NCI-H1417 treated with DMSO at 0.1 percent for 48 hours (cell line): Measurements from ENCODE around the gene MUC16.
"Not testable (repeated sequence)": the region's sequence is repeated elsewhere in the genome, so short reads cannot be mapped to it uniquely, and the experiment has no call there.

Experiments
- DNase-seq: peaks from one replicate; lab custom pipeline; 2025; lab: John Stamatoyannopoulos, UW

The MUC16 gene

GRCh38 chr19:9009935-9010651, at the start of gene MUC16:
Gene MUC16 (minus strand): TSS chr19:9010409.
- no peak for DNase-seq

GRCh38 chr19:9058905-9059667, 48.9 kb upstream of the MUC16 start:
- DNase-seq, result no peak

GRCh38 chr19:9057505-9058258, 47.5 kb upstream of the MUC16 start:
- DNase-seq, result no peak

GRCh38 chr19:9056131-9056530, 45.9 kb upstream of the MUC16 start:
- not testable (repeated sequence) for DNase-seq

GRCh38 chr19:9054765-9055164, 44.6 kb upstream of the MUC16 start:
- DNase-seq, result no peak

- DNase-seq, result no peak
Observed at GRCh38 chr19:9054207-9054606, 44.0 kb upstream of the MUC16 start.

- DNase-seq, result not testable (repeated sequence)
Observed at GRCh38 chr19:9053674-9054073, 43.5 kb upstream of the MUC16 start.

- DNase-seq, result no peak
Observed at GRCh38 chr19:9052894-9053293, 42.7 kb upstream of the MUC16 start.

GRCh38 chr19:9046694-9047093, 36.5 kb upstream of the MUC16 start:
- DNase-seq, result no peak

- DNase-seq, result no peak
Observed at GRCh38 chr19:9044449-9044848, 34.2 kb upstream of the MUC16 start.

- no peak for DNase-seq
Observed at GRCh38 chr19:9043524-9043923, 33.3 kb upstream of the MUC16 start.

- no peak for DNase-seq
Observed at GRCh38 chr19:9041023-9041422, 30.8 kb upstream of the MUC16 start.

GRCh38 chr19:9040131-9040530, 29.9 kb upstream of the MUC16 start:
- no peak for DNase-seq

- DNase-seq, result no peak
Observed at GRCh38 chr19:9039728-9040127, 29.5 kb upstream of the MUC16 start.

- no peak for DNase-seq
Observed at GRCh38 chr19:9037400-9038062, 27.3 kb upstream of the MUC16 start.

GRCh38 chr19:9032136-9032631, 22.0 kb upstream of the MUC16 start:
- no peak for DNase-seq

GRCh38 chr19:9018163-9018875, 8.1 kb upstream of the MUC16 start:
- DNase-seq, result no peak

GRCh38 chr19:9014803-9015202, 4.6 kb upstream of the MUC16 start:
- no peak for DNase-seq

GRCh38 chr19:9013988-9014387, 3.8 kb upstream of the MUC16 start:
- no peak for DNase-seq

- no peak for DNase-seq
Observed at GRCh38 chr19:9011875-9012274, 1.7 kb upstream of the MUC16 start.

- no peak for DNase-seq
Observed at GRCh38 chr19:9010693-9011092, 484 bp upstream of the MUC16 start.
